HEK293T (cell line): ENCODE results near the gene ARHGAP12.

ENCODE experiments used
- BHLHE40 ChIP-seq: fragments of 450-650 bp; IDR thresholded peaks from 2 replicates; pipeline ENCODE4 v1.6.1; 2016; ENCODE audit warnings: mild to moderate bottlenecking, moderate library complexity, borderline replicate concordance
- FOXA1 ChIP-seq: fragments of 450-650 bp; IDR thresholded peaks from 2 replicates; pipeline ENCODE4 v1.6.1; 2016; ENCODE audit warnings: mild to moderate bottlenecking
- LEF1 ChIP-seq: fragments of 450-650 bp; IDR thresholded peaks from 2 replicates; pipeline ENCODE4 v1.6.1; 2017; ENCODE audit warnings: mild to moderate bottlenecking, borderline replicate concordance

GRCh38 chr10:31897506-31897905 lies 31.1 kb downstream of the ARHGAP12 start:
- TF ChIP-seq BHLHE40 (no peak), FOXA1 (no peak), LEF1 (no peak)
